ENCODE measurements around the gene SGCG. TPM values are rescaled to one million over a fixed set of nuclear protein-coding genes. Genes with fewer than 3 reads are reported as not detected.

The SGCG gene
- total and polyA plus RNA-seq, 10 of the 15 experiments (the other 5 are each of a cell fraction or from before 2014, with no cell fraction given): not detected

DNA sequence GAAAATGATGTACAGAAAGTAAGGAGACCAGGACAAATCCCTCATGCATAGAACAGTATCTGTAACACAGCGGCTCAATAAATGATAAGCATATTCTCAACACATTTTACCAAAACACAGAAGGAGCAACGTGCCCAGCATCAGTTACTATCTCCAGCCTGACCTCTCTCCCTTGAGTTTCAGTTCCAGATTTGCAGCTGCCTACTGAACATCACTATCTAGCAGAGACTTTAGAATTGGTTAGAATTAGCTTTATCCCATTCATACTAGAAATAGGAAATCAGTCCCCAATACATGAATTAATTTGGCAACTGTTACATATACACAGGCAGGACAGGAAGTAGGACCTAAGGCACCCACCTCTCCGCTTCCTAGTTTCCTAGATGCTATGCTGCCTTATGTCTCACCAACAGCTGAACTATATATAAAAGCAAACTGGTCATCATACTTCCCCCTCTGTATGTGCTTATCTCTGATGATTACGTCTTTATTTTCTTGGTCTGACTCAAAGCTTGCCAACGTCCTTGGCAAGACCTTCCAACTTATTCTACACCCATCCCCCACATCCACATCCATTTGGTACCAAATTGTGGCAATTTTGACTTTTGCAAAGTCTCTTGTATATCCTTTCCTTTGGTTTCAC, 191.6 kb downstream of the SGCG start (continued):
- TF ChIP-seq, protein P1, sequence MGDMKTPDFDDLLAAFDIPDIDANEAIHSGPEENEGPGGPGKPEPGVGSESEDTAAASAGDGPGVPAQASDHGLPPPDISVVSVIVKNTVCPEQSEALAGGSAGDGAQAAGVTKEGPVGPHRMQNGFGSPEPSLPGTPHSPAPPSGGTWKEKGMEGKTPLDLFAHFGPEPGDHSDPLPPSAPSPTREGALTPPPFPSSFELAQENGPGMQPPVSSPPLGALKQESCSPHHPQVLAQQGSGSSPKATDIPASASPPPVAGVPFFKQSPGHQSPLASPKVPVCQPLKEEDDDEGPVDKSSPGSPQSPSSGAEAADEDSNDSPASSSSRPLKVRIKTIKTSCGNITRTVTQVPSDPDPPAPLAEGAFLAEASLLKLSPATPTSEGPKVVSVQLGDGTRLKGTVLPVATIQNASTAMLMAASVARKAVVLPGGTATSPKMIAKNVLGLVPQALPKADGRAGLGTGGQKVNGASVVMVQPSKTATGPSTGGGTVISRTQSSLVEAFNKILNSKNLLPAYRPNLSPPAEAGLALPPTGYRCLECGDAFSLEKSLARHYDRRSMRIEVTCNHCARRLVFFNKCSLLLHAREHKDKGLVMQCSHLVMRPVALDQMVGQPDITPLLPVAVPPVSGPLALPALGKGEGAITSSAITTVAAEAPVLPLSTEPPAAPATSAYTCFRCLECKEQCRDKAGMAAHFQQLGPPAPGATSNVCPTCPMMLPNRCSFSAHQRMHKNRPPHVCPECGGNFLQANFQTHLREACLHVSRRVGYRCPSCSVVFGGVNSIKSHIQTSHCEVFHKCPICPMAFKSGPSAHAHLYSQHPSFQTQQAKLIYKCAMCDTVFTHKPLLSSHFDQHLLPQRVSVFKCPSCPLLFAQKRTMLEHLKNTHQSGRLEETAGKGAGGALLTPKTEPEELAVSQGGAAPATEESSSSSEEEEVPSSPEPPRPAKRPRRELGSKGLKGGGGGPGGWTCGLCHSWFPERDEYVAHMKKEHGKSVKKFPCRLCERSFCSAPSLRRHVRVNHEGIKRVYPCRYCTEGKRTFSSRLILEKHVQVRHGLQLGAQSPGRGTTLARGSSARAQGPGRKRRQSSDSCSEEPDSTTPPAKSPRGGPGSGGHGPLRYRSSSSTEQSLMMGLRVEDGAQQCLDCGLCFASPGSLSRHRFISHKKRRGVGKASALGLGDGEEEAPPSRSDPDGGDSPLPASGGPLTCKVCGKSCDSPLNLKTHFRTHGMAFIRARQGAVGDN (IDR thresholded peaks at IDR 0.05): no peak
- TF ChIP-seq, protein P2, sequence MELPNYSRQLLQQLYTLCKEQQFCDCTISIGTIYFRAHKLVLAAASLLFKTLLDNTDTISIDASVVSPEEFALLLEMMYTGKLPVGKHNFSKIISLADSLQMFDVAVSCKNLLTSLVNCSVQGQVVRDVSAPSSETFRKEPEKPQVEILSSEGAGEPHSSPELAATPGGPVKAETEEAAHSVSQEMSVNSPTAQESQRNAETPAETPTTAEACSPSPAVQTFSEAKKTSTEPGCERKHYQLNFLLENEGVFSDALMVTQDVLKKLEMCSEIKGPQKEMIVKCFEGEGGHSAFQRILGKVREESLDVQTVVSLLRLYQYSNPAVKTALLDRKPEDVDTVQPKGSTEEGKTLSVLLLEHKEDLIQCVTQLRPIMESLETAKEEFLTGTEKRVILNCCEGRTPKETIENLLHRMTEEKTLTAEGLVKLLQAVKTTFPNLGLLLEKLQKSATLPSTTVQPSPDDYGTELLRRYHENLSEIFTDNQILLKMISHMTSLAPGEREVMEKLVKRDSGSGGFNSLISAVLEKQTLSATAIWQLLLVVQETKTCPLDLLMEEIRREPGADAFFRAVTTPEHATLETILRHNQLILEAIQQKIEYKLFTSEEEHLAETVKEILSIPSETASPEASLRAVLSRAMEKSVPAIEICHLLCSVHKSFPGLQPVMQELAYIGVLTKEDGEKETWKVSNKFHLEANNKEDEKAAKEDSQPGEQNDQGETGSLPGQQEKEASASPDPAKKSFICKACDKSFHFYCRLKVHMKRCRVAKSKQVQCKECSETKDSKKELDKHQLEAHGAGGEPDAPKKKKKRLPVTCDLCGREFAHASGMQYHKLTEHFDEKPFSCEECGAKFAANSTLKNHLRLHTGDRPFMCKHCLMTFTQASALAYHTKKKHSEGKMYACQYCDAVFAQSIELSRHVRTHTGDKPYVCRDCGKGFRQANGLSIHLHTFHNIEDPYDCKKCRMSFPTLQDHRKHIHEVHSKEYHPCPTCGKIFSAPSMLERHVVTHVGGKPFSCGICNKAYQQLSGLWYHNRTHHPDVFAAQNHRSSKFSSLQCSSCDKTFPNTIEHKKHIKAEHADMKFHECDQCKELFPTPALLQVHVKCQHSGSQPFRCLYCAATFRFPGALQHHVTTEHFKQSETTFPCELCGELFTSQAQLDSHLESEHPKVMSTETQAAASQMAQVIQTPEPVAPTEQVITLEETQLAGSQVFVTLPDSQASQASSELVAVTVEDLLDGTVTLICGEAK (IDR thresholded peaks at IDR 0.05; ENCODE audit: borderline replicate concordance): no peak
- TF ChIP-seq GABPA (IDR thresholded peaks at IDR 0.05; ENCODE audit: low read depth): no peak
- TF ChIP-seq POLR2AphosphoS2 (IDR thresholded peaks at IDR 0.05; ENCODE audit: low read depth, low read length): no peak
- TF ChIP-seq KLF5 (IDR thresholded peaks at IDR 0.05; ENCODE audit: partially characterized antibody): no peak
- TF ChIP-seq HDGF (IDR thresholded peaks at IDR 0.05): no peak
- TF ChIP-seq ZBED1 (IDR thresholded peaks at IDR 0.05; ENCODE audit: borderline replicate concordance): no peak
- no peak for TF ChIP-seq NR2C2 (IDR thresholded peaks at IDR 0.05; ENCODE audit: borderline replicate concordance, control insufficient read depth, insufficient read length, low read depth)
- TF ChIP-seq NRF1 (conservative IDR thresholded peaks at IDR 0.05; ENCODE audit: low read depth, low read length): no peak
- TF ChIP-seq YY1 (IDR thresholded peaks at IDR 0.05; ENCODE audit: low read depth, low read length): no peak
- no peak for TF ChIP-seq SIN3A (IDR thresholded peaks at IDR 0.05; ENCODE audit: low read depth, low read length)
- TF ChIP-seq, protein P3, sequence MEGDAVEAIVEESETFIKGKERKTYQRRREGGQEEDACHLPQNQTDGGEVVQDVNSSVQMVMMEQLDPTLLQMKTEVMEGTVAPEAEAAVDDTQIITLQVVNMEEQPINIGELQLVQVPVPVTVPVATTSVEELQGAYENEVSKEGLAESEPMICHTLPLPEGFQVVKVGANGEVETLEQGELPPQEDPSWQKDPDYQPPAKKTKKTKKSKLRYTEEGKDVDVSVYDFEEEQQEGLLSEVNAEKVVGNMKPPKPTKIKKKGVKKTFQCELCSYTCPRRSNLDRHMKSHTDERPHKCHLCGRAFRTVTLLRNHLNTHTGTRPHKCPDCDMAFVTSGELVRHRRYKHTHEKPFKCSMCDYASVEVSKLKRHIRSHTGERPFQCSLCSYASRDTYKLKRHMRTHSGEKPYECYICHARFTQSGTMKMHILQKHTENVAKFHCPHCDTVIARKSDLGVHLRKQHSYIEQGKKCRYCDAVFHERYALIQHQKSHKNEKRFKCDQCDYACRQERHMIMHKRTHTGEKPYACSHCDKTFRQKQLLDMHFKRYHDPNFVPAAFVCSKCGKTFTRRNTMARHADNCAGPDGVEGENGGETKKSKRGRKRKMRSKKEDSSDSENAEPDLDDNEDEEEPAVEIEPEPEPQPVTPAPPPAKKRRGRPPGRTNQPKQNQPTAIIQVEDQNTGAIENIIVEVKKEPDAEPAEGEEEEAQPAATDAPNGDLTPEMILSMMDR (IDR thresholded peaks at IDR 0.05 in 2 of 3, conservative IDR thresholded peaks at IDR 0.05 in 1 of 3; ENCODE audit: control insufficient read depth in 2 of 3, extremely low read depth in 1 of 3, insufficient read depth in 1 of 3, low read depth in 3 of 3, low read length in 3 of 3): no peak
- no peak for TF ChIP-seq MYC (IDR thresholded peaks at IDR 0.05; ENCODE audit: insufficient read depth, insufficient read length, insufficient replicate concordance, low read length, severe bottlenecking)
- TF ChIP-seq, protein P4, sequence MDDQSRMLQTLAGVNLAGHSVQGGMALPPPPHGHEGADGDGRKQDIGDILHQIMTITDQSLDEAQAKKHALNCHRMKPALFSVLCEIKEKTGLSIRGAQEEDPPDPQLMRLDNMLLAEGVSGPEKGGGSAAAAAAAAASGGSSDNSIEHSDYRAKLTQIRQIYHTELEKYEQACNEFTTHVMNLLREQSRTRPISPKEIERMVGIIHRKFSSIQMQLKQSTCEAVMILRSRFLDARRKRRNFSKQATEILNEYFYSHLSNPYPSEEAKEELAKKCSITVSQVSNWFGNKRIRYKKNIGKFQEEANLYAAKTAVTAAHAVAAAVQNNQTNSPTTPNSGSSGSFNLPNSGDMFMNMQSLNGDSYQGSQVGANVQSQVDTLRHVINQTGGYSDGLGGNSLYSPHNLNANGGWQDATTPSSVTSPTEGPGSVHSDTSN (IDR thresholded peaks at IDR 0.05; ENCODE audit: insufficient replicate concordance, low read depth, low read length): no peak
- TF ChIP-seq CBFB (IDR thresholded peaks at IDR 0.05; ENCODE audit: low read depth): no peak
- no peak for TF ChIP-seq CHD1 (IDR thresholded peaks at IDR 0.05; ENCODE audit: low read depth, low read length)
- peak; percentile 50; the same call in 1 of the 2 replicates for TF ChIP-seq ATF7 (IDR thresholded peaks at IDR 0.05; ENCODE audit: low read depth)
- TF ChIP-seq SRF (IDR thresholded peaks at IDR 0.05; ENCODE audit: low read depth in 2 of 2, low read length in 2 of 2): no peak

Measured in GM12878 (cell line).